NCI-H446 (cell line): Measurements from ENCODE around the gene OR10A2.
A peak's percentile ranks its signal among the peaks of the same experiment; 100 is the strongest.
"Not testable (repeated sequence)": the region's sequence is repeated elsewhere in the genome, so short reads cannot be mapped to it uniquely, and the experiment has no call there.

Source experiments
- DNase-seq, 2 experiments: peaks; one replicate each; lab custom pipeline; 2025; lab: John Stamatoyannopoulos, UW

Gene OR10A2, protein sequence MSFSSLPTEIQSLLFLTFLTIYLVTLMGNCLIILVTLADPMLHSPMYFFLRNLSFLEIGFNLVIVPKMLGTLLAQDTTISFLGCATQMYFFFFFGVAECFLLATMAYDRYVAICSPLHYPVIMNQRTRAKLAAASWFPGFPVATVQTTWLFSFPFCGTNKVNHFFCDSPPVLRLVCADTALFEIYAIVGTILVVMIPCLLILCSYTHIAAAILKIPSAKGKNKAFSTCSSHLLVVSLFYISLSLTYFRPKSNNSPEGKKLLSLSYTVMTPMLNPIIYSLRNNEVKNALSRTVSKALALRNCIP

DNA sequence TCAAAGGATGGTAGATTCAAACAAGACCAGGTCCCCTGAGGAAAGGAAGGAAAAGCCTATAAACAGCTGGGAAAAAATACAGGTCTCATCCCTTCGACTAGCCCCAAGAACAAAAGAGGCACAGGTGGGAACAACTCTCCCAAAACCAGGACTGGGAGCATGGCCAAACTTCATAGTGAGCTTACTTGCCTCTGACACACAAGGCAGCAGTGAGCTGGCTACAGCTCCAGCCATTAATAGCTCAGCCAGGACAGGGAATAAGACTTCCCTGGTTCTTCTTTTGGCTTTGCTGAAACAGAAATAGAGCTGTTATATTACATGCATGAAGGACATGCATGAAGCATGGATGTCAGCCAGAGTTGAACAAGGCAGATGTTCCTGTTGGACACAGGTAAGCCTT lies at the start of gene OR10A2:
Gene OR10A2, plus strand, starts transcription at position 97 of the 400 bp plus-strand sequence. CDS start 6,698 bp downstream, outside the sequence.
- DNase-seq = peak in 1 of 2 experiments; percentile 4

DNA sequence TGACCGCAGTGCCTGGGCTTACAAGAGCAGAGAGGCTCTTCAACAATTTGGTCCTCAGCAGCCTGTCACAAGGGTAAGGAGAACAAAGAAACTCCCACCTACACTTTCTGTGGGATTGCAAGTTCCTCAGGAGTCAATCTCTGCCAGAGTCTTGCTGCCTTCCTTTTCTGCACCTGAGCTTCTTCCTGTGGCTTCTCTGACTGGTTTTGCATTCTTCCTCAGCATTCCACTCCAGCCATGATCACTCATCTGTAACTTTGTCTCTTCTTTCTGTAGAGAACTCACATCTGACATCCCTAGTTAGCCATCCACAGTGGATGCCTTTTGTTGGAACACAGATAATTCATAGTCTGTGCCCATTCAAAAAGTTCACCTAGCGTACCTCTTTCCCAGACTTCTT lies 49.2 kb upstream of the OR10A2 start:
- no peak for DNase-seq

DNA sequence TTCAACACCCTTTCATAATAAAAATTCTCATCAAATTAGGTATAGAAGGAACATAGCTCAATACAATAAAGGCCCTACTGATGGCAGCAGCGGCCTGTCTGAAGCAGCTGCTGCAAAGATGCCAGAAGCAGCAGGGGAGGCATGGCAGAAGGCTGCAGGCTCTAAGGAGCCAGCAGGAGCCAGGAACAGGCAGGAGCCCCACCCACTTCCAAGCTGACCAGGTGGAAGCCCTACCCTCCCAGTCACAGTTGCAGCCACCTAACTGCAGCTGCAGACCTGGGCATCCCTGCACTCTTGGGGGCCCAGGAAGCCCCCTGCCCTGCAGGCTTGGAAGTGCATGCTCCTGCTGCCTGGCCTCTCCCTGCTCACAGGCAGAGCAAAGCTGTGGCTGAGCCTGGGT lies 45.2 kb upstream of the OR10A2 start:
- DNase-seq = no peak

DNA sequence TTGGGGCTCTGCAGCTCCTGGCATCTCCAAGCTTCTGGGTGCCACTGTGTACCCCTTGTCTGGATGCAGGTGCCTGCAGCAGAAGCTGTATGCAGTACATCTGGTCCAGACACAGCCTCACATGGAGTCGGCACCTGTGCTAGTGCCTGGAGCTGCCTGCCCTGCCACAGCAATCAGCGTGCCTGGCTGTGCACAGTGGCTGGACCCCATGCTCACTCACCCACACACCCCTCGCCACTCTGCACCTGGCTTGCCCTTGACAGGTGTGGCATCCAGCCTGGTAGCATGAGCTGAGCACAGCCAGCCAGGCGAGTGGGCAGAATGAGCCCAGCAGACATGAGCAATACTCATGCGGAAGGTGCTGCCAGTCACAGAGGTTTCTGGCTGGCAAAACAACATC lies 43.9 kb upstream of the OR10A2 start:
- DNase-seq = no peak

DNA sequence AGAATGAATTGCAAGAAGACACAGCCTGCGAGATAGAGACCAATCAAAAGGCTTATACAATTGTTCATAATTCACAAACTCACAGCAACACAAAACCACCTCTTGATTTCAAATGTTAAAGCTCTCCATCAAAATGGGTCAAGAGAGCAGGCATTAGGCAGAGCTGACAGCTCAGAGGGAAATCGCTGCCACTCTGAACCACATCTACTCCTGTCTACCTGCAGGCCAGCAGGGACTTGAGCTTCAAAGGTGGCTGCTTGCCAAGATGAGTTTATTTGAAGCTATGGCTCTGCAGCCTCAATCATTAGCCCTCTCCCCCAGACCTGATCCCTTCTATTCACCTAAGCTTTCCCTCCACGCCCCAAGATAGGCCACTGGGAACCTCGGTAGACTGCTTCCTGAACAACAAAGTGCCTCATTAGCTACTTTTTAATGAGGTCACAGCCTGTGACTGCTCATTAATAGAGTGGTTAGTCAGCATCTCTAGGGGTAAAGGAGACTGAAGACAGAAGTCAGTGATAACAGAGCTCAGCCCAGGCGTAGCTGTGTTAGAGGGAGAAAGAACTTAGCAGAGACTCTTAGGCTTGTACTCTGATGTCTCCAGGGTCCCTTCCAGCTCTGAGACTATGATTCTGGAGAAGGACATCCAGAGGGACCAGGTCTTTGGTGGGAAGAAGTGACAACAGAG lies 38.6 kb upstream of the OR10A2 start:
- DNase-seq = no peak

DNA sequence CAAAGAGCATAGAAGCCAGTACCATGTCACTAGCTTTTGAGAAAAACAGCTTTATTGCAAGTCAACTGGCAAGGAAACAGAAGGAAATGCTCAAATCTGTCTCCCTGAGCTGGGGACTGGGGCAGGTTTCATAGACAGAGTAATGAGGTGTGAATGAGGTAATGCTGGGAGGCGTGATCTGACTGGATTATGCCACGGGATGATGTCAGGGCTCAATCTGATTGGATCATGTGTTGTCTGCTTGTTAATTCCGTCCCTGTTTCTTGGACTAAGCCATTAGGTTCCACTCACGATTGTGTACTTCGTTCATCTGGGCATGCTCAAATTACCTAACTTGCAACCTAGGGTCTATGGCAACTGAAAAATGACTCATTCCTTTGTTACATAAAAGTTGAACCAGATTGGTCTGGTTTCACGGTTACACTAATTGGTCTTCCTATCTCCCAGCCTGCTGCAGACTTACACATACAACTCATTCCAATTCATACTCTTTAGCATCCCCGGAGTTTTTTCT lies 37.6 kb upstream of the OR10A2 start:
- DNase-seq = no peak

GRCh38 chr11:6828103-6828502 lies 34.8 kb upstream of the OR10A2 start:
- no peak for DNase-seq

- DNase-seq = no peak
Observed at GRCh38 chr11:6833356-6833755, 29.5 kb upstream of the OR10A2 start.

- DNase-seq = no peak
Observed at GRCh38 chr11:6834021-6834420, 28.8 kb upstream of the OR10A2 start.

GRCh38 chr11:6841694-6842093 lies 21.2 kb upstream of the OR10A2 start:
- no peak for DNase-seq

- DNase-seq = no peak
Observed at GRCh38 chr11:6843670-6844069, 19.2 kb upstream of the OR10A2 start.

- no peak for DNase-seq
Observed at GRCh38 chr11:6844356-6844755, 18.5 kb upstream of the OR10A2 start.

GRCh38 chr11:6845383-6845782 lies 17.5 kb upstream of the OR10A2 start, which contains the start of gene OR10A5:
Gene OR10A5, plus strand, starts transcription at chr11:6845683. Its CDS starts 0 bp downstream, at chr11:6845683.
- DNase-seq = no peak

GRCh38 chr11:6850526-6850925 lies 12.3 kb upstream of the OR10A2 start:
- no peak for DNase-seq

- not testable (repeated sequence) for DNase-seq
Observed at GRCh38 chr11:6854801-6855200, 8.1 kb upstream of the OR10A2 start.

DNA sequence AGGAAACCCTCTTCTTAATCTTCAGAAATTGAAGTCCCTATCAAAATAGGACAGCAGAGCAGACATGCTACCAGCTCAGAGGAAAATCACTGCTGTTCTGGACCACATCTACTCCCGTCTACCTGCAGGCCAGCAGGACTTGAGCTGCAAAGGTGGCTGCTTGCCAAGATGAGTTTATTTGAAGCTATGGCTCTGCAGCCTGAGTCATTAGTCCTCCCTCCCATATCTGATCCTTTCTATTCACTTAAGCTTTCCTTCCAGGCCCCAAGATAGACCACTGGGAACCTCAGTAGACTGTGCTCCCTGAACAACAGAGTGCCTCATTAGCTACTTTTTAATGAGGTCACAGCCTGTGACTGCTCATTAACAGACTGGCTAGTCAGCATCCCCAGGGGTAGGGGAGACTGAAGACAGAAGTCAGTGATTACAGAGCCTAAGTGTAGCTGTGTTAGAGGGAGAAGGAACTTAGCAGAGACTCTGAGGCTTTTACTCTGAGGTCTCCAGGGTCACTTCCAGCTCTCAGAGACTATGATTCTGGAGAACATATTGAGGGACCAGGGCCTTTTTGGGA lies 6.8 kb upstream of the OR10A2 start:
- DNase-seq = no peak

DNA sequence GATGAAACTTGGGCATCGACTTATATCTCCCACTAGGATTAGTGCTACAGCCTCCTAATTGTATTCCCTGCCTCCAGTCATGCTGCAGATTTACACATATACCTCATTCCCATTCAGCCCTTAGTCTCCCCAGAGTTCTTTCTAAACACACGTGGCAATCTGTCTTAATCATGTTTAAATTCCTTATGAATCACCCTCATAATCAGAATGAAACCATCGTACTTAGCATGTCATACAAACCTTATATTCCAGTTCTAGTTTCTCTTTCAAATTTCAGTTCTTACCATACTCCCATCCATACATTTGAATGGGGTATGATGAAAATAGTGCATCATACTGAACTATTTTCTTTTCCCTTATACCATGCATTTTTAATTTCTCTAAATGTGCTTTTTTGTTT lies 6.0 kb upstream of the OR10A2 start:
- DNase-seq = no peak

- no peak for DNase-seq
Observed at GRCh38 chr11:6864438-6864837, 1.6 kb downstream of the OR10A2 start.

DNA sequence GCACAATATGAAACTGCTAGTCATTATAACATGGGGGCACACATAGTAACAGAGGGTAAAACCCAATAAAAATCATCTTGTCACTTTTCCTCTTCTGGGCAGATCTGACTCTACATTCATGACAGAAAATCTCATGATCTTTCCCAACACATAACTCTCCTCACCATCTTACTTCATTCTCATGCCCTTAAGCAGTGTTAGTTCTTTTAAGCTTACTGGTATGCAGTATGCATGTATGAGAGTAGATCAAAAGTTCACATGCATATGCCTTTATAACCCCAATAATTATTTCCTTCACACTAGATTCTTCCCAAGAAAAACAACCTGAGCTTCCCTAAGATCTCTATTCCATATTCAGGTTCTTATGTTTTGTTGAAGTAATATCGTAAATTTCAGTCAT lies 8.4 kb downstream of the OR10A2 start:
- no peak for DNase-seq

DNA sequence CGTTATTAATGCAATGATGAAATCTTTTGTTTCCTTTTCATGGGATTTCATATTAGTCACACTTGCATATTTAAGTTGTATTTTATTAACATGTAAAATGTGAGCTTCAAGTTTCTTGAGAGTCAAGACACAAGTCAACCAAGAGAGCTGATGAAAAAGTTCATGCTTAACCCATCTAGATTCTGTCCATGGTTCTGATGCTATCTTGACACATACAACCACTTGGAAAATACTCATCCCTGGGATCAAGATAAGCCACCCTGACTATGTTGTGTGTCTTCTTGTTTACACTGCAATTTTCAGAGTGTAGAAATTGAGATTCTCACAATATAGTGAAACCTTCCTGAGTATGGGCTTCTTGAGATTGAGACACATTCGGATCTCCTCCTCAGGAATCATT lies 12.9 kb downstream of the OR10A2 start:
- DNase-seq = no peak

DNA sequence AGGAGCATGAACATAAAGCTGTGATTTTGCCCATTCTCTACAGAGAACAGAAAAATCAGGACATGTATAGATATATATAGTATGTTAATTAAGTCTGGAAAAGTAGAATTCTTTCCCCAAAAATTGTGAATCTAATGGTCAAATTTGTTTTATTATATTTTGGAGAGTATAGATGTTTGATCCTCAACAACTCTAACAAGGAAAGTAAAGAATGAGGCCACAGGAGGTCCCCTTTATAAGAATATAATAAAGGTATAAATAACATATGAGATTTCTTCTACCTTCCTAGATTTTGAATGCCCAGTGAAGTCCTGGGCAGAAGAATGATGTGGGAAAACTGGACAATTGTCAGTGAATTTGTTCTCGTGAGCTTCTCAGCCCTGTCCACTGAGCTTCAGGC lies 13.5 kb downstream of the OR10A2 start, which contains the start of gene OR10A4:
Gene OR10A4, plus strand, starts transcription at position 301 of the 400 bp plus-strand sequence. Its CDS starts 23 bp downstream, at position 324.
- DNase-seq = no peak

DNA sequence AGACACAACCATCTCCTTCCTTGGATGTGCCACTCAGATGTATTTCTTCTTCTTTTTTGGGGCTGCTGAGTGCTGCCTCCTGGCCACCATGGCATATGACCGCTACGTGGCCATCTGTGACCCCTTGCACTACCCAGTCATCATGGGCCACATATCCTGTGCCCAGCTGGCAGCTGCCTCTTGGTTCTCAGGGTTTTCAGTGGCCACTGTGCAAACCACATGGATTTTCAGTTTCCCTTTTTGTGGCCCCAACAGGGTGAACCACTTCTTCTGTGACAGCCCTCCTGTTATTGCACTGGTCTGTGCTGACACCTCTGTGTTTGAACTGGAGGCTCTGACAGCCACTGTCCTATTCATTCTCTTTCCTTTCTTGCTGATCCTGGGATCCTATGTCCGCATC lies 14.1 kb downstream of the OR10A2 start:
- no peak for DNase-seq

- DNase-seq = no peak
Observed at GRCh38 chr11:6882751-6883150, 19.9 kb downstream of the OR10A2 start.
